ENCODE data around the gene SOX2.

Gene SOX2

GRCh38 chr3:181698263-181698954 is 13.3 kb upstream of the SOX2 start:
- Mint-ChIP-seq H3K36me3 (ENCODE audit: low read depth) (no peaks in the 10 kb centered on the region), H3K27me3 (peaks cover 86% of the 10 kb centered on the region), H3K9me3 (peaks cover 9% of the 10 kb centered on the region), H3K4me1 (ENCODE audit: low read depth) (peaks cover 27% of the 10 kb centered on the region), H3K4me3 (no peak overlapping the region), H3K27ac (no peak overlapping the region)
- intact Hi-C loops (cut with micrococcal nuclease): no loop called here

DNA sequence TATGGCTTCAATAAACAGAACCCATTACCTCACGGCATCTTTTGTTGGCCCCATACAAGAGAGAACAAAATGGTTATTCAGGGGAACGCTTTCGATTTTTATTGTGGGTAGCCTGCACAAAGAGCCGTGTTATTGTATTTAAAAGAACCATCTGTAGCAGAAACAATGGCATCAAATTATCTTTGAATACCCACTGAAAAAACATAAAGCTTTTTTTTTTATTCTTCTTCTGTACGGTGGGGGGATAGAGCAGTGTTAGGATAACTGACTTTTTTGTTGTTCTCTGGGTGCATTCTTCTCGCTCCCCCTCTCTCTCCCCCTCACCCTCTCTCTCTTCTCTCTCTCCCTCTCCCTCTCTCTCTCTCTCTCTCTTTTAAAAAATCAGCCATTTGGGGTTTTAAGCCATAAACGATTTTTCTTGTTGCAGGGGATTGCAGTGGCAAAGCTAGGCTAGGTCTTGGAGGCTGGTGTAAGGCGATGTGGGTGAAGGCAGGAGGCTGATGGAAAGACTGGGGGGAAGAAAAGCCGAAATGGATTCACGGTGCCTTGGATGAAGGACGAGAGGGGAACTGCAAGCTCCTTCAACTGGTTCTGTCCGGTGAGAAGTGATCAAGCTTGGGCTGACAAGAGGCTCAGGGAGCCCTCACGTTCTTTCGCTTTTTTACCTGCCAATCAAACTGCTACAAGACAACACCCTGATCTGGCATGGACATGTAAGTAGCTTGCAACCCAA is 12.4 kb upstream of the SOX2 start:
- Mint-ChIP-seq H3K27ac (no peak overlapping the region), H3K4me3 (no peak overlapping the region), H3K4me1 (ENCODE audit: low read depth) (peaks cover 36% of the 10 kb centered on the region), H3K27me3 (peaks cover 90% of the 10 kb centered on the region), H3K36me3 (ENCODE audit: low read depth) (no peaks in the 10 kb centered on the region), H3K9me3 (peaks cover 9% of the 10 kb centered on the region)
- intact Hi-C loops (cut with micrococcal nuclease): no loop called here

DNA sequence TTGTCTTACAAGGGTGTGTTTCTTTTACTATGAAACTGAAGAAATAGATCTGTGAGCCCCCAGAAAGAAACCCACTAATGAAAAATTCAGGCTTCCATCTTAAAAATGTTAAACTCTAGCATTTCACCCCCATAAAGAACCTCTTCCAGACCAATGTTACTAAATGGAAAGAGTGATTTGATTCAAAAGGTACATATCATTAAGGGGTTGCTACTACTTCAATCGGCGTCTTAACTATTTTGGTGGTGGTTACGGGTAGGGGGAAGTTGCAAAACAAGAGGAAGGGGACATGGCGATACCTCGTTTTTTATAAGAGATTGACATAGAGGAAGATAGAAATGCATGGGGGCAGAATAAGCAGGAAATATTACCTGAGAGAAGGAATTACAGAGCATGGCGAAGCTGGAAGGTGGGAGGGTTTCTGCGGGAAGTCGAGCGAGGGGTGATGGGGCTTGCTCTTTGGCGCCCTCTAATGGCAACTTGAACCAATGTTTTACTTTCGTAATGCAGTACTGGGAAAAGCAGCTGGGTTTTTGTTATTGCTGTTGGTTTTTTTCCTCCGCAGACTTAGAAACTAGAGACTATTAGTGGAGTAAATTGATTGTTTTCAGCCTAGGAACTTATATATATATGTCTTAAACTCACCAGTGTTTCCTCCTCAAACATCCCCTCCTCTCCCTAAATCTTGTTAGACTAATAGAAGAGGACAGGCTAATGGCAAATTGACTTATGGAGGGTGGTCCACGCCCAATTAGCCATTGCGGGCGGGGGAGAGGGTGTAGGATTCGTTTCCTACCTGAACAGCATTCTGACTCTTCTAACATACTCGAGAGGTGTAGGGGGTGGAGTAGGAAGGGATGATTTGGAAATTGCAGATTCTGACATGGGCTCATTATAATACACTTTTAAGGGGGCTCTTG is 11.3 kb upstream of the SOX2 start:
- H3K4me3 Mint-ChIP-seq: peak overlapping the region; percentile 6
- no peaks in the 10 kb centered on the region for H3K36me3 Mint-ChIP-seq (ENCODE audit: low read depth)
- H3K27me3 Mint-ChIP-seq: peaks cover 92% of the 10 kb centered on the region
- peaks cover 43% of the 10 kb centered on the region for H3K4me1 Mint-ChIP-seq (ENCODE audit: low read depth)
- intact Hi-C loops (cut with micrococcal nuclease): no loop called here
- no peak overlapping the region for H3K27ac Mint-ChIP-seq
- peaks cover 9% of the 10 kb centered on the region for H3K9me3 Mint-ChIP-seq

- intact Hi-C loops (cut with micrococcal nuclease): no loop called here
- Mint-ChIP-seq H3K36me3 (ENCODE audit: low read depth) (no peaks in the 10 kb centered on the region), H3K4me1 (ENCODE audit: low read depth) (peaks cover 38% of the 10 kb centered on the region), H3K9me3 (peaks cover 9% of the 10 kb centered on the region), H3K27me3 (peaks cover 91% of the 10 kb centered on the region), H3K27ac (no peak overlapping the region), H3K4me3 (no peak overlapping the region)
Observed at GRCh38 chr3:181701096-181701495, 10.6 kb upstream of the SOX2 start.

- no peaks in the 10 kb centered on the region for H3K36me3 Mint-ChIP-seq (ENCODE audit: low read depth)
- intact Hi-C loops (cut with micrococcal nuclease): no loop called here
- peaks cover 83% of the 10 kb centered on the region for H3K27me3 Mint-ChIP-seq
- peaks cover 33% of the 10 kb centered on the region for H3K4me1 Mint-ChIP-seq (ENCODE audit: low read depth)
- H3K4me3 Mint-ChIP-seq: no peak overlapping the region
- H3K9me3 Mint-ChIP-seq: peaks cover 9% of the 10 kb centered on the region
- no peak overlapping the region for H3K27ac Mint-ChIP-seq
Observed at GRCh38 chr3:181703601-181704420, 7.9 kb upstream of the SOX2 start.

- peak overlapping the region; percentile 46 for H3K4me3 Mint-ChIP-seq
- H3K27ac Mint-ChIP-seq: no peak overlapping the region
- intact Hi-C loops (cut with micrococcal nuclease): no loop called here
Observed at GRCh38 chr3:181704421-181705085, 7.2 kb upstream of the SOX2 start.

GRCh38 chr3:181705086-181705480 is 6.6 kb upstream of the SOX2 start:
- peak overlapping the region; percentile 46 for H3K4me3 Mint-ChIP-seq
- peaks cover 76% of the 10 kb centered on the region for H3K27me3 Mint-ChIP-seq
- peaks cover 39% of the 10 kb centered on the region for H3K4me1 Mint-ChIP-seq (ENCODE audit: low read depth)
- H3K36me3 Mint-ChIP-seq (ENCODE audit: low read depth): no peaks in the 10 kb centered on the region
- peaks cover 7% of the 10 kb centered on the region for H3K9me3 Mint-ChIP-seq
- H3K27ac Mint-ChIP-seq: no peak overlapping the region
- intact Hi-C loops (cut with micrococcal nuclease): no loop called here

More at GRCh38 chr3:181704421-181705085, 7.2 kb upstream of the SOX2 start:
- no peaks in the 10 kb centered on the region for H3K36me3 Mint-ChIP-seq (ENCODE audit: low read depth)
- peaks cover 9% of the 10 kb centered on the region for H3K9me3 Mint-ChIP-seq
- peaks cover 35% of the 10 kb centered on the region for H3K4me1 Mint-ChIP-seq (ENCODE audit: low read depth)
- H3K27me3 Mint-ChIP-seq: peaks cover 76% of the 10 kb centered on the region

DNA sequence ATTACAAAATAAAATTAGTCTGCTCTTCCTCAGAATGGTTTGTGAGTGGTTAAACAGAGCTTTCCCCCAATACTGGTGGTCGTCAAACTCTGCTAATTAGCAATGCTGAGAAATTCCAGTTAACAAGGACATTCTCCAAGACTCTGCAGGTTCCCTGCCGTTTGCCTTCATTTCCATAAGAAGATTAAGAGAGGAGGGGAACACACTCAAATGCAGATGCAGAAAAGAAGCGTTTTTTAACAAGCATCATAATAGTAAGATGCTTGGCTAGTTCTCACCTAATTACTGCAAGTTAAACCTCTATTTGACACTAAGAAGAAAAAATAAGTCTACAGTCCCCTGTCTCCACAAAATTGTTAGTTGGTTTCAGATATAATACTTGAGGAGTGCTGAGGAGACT is 3.7 kb upstream of the SOX2 start:
- H3K36me3 Mint-ChIP-seq (ENCODE audit: low read depth): no peaks in the 10 kb centered on the region
- peaks cover 34% of the 10 kb centered on the region for H3K4me1 Mint-ChIP-seq (ENCODE audit: low read depth)
- H3K9me3 Mint-ChIP-seq: no peaks in the 10 kb centered on the region
- no peak overlapping the region for H3K27ac Mint-ChIP-seq
- H3K4me3 Mint-ChIP-seq: no peak overlapping the region
- intact Hi-C loops (cut with micrococcal nuclease): no loop called here
- peaks cover 63% of the 10 kb centered on the region for H3K27me3 Mint-ChIP-seq

- Mint-ChIP-seq H3K27me3 (peaks cover 60% of the 10 kb centered on the region), H3K9me3 (no peaks in the 10 kb centered on the region), H3K4me1 (ENCODE audit: low read depth) (peaks cover 25% of the 10 kb centered on the region), H3K27ac (no peak overlapping the region), H3K36me3 (ENCODE audit: low read depth) (no peaks in the 10 kb centered on the region), H3K4me3 (peak overlapping the region; percentile 71)
- intact Hi-C loops (cut with micrococcal nuclease): loop anchor here (1.0 kb wide), 1 partner anchor 974 kb away; no protein-coding TSS in a partner anchor
Observed at GRCh38 chr3:181709537-181710279, 2.0 kb upstream of the SOX2 start.

- H3K9me3 Mint-ChIP-seq: no peaks in the 10 kb centered on the region
- intact Hi-C loops (cut with micrococcal nuclease): no loop called here
- H3K36me3 Mint-ChIP-seq (ENCODE audit: low read depth): no peaks in the 10 kb centered on the region
- peaks cover 21% of the 10 kb centered on the region for H3K4me1 Mint-ChIP-seq (ENCODE audit: low read depth)
- peaks cover 60% of the 10 kb centered on the region for H3K27me3 Mint-ChIP-seq
- no peak overlapping the region for H3K4me3 Mint-ChIP-seq
- H3K27ac Mint-ChIP-seq: no peak overlapping the region
Observed at GRCh38 chr3:181710345-181711291, 1.1 kb upstream of the SOX2 start.

DNA sequence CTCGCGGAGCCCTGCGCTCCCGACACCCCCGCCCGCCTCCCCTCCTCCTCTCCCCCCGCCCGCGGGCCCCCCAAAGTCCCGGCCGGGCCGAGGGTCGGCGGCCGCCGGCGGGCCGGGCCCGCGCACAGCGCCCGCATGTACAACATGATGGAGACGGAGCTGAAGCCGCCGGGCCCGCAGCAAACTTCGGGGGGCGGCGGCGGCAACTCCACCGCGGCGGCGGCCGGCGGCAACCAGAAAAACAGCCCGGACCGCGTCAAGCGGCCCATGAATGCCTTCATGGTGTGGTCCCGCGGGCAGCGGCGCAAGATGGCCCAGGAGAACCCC is 464 bp downstream of the SOX2 start:
- Mint-ChIP-seq H3K27ac (no peak overlapping the region), H3K9me3 (no peaks in the 10 kb centered on the region), H3K36me3 (ENCODE audit: low read depth) (no peaks in the 10 kb centered on the region), H3K4me1 (ENCODE audit: low read depth) (peaks cover 21% of the 10 kb centered on the region), H3K4me3 (peak overlapping the region; percentile 24), H3K27me3 (peaks cover 64% of the 10 kb centered on the region)
- intact Hi-C loops (cut with micrococcal nuclease): no loop called here

All from dendritic cell treated with granulocyte-macrophage colony-stimulating factor and Interleukin-4, amounts not matched to agents 40 ng/mL and 50 ng/mL, for 4 days (primary cell).